ENCODE results near the gene FBXL17.

FBXL17 gene

DNA sequence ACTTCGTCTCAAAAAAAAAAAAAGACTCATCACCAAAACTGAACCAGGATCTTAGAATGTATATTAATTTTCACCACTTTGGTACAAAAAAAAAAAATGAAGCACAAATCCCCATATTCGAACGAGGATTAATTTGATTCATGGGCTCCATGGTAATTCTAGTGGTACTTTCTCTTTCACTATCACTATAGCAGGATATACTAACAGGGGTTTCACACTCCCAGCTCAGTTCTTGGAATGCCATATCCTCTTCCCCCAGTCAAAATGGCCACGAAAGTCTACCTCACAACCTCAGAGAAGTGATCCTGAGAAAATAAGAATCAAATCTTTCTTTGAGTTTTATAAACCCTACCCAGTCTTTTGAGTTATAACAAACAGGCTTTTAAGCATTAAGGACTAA lies 235.7 kb downstream of the FBXL17 start:
- DNase-seq = no peak

- DNase-seq = peak; percentile 12 to 62 (median 58)
Measured at GRCh38 chr5:108145351-108145750, 236.5 kb downstream of the FBXL17 start.

GRCh38 chr5:108144332-108144731 lies 237.6 kb downstream of the FBXL17 start:
- DNase-seq = no peak

DNA sequence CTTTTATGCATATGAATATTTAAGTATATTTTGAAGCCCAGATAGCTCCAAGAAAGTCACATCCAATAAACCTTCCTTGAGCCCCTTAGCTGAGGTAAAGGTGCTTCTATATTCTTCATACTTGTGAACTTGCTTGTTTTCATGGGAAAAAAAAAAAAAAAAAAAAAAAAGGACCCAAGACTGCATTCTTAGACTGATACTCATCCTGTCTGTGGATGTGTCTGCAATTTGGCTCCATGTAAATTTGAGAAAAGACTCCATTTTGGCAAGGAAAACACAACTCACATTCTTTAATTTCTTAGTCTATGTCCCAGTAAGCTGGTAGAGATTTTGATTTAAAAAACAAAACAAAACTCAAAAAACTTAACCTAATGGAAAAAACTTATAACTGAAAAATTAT lies 238.3 kb downstream of the FBXL17 start:
- no peak for DNase-seq

- peak in 1 of 3 donors; percentile 17 for DNase-seq
Measured at GRCh38 chr5:108141676-108142075, 240.2 kb downstream of the FBXL17 start.

DNA sequence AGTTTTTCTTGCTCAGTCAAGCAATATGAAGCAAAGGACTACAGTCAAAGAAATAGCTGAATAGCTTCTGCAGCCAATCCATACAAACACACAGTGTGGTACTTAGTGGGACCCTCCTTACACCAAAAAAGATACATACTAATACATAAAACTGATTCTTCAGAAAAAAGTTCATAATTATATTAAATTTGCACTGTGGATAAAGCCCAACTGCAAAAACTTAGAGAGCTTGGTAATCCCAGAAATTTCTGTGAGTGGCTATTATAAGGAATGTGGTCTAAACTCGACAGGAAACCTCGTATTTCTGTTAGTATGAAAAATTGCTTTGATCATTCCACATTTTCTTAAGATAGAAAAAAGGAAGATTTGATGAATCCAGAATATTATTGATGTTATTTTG lies 245.4 kb downstream of the FBXL17 start:
- DNase-seq = no peak

GRCh38 chr5:108129129-108129528 lies 252.8 kb downstream of the FBXL17 start:
- no peak for DNase-seq

GRCh38 chr5:108125771-108126511 lies 256.0 kb downstream of the FBXL17 start:
- no peak for DNase-seq

DNA sequence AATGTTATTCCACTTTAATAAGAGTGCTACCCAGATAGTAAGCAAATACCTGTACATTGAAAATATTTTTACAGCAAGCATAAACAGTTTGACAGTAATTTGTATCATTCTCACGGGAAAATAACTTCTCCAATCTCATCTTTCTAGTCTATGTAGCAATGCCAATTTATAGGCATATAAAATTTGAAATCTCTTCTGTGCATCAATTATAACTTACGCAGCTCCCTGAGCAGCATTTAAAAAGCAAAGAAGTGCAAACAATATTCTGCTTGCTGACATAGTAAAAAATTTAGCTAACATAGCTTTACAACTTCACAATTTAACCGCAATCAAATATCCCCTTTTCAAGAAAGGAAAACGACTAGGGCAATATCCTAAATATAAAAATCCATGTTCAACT lies 257.3 kb downstream of the FBXL17 start:
- no peak for DNase-seq

DNA sequence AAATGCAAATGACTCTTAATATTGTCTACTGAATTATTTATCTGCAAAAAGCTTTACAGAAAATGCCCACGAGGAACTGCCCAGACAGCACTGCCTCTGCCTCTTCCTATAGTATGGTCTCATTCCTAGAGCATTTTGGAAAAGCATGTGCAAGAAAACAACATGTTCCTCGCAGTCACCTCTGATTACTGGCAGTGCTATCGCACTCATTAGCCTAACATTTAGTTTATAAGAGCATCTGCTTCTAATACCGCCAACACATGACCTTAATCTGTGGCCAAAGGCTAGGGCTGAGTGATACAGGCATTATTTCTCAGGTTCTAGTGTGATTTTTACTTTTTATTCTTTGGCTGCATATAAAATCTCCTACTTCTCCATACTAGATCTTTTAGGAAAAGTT lies 259.2 kb downstream of the FBXL17 start:
- no peak for DNase-seq

GRCh38 chr5:108118813-108119514 lies 262.9 kb downstream of the FBXL17 start:
- DNase-seq = no peak

DNA sequence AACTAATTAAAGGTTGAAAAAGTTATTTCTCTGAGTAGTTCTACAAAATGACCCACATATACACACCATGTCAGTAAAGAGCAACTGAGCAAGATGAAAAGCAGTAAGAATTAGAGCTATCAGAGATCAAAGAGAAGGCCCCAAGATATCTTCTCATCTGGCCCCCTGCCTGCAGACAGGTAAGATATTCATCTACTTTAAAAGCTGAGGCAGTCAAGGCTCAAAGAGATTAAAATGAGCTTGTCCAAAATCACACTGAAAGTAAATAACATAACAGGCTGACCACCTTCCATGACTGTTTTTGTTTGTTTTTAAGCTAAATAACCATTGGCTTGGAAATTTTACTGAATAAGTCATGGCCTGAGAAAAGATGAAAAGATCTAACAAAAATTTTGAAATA lies 266.2 kb downstream of the FBXL17 start:
- no peak for DNase-seq

DNA sequence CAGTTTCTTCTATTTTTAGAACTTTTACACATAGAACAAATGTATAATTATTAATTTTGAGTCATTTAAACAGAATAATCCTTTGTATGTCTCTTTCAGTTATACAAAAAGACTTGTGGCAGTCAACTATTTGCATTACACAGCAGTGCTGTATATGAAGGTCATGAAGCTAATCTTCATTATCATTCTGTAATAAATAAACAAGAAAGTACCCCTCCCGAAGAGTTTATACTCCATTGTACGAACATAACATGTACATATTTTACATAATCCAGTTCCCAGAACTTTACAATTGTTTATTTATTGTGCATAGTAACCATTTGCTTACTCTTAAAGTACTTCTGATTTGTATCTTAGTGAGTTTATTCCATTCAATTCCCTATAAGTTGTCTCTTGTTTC lies 267.9 kb downstream of the FBXL17 start:
- DNase-seq = no peak

GRCh38 chr5:108111736-108112135 lies 270.2 kb downstream of the FBXL17 start:
- DNase-seq = no peak

DNA sequence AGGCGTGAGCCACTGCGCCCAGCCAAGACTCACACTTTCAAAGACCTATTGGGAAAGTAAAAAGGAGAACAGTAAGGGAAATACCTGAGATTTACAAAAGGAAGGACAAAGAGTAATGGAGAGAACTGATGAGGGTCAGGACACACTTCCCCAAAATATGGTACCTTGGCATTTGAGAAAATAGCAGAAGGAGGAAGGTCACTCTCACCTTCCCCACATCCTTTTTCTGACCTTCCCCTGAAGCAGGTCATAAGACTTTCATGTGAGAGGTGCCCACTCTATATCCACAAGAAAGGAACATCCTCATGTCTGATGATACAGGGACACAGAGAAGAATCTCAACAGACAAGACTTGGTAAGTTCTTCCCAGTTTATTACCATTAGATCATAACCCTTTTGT lies 272.8 kb downstream of the FBXL17 start:
- DNase-seq = no peak

DNA sequence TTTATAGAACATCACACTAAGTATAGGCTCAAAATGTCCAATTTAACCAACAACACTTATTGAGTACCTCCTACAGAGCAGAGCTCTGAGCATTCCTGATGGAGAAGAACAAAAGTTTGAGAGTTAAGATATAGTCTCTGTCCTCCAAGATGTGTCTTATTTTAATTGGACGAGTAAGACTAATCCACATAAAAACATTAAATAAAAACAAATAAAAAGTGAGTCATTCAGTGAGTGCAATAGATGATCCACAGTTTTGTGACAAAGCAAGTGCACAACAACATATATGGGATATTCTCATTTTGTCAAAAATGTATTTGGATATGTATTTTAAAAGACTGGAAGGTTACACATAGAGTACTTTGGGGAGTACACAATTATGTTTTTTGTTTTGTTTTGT lies 277.4 kb downstream of the FBXL17 start:
- no peak for DNase-seq

GRCh38 chr5:108102463-108102862 lies 279.4 kb downstream of the FBXL17 start:
- DNase-seq = no peak

DNA sequence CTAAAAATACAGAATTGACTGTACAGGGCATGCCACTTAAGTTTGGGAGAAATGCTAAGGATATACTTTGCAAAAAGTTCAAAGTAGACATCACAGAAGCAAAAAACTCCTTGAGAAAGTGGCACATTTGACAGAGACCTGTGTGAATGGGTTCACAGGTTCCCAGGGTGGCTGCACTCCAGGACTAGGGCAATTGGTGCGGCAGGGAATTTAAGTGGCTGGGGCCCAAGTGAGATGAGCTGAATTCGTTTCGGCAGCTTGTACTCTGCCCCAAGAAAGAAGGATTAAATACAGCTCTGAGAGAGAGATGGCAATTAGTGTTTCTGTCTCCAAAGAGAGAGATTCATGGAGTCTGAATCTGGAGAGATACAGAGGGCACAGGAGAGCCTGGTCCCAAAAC lies 280.1 kb downstream of the FBXL17 start:
- no peak for DNase-seq

DNA sequence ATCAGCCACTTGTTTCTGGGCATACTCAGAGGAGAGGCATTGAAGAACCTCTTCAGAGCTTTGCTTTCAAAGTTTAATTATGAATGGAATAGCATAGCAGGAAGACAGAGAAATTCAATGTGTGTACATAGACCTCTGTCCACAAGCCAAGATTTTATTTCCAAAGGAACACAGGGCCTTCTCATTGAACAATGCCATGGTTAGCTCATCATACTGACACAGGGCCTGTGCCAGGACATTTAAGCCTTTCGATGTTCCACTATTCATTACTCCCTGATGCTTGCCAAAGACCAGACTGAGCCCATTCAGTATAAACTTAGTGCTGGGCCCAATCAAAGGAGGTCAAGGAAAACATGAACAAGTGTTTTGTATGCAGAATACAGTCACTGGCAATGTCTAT lies 280.8 kb downstream of the FBXL17 start:
- no peak for DNase-seq

DNA sequence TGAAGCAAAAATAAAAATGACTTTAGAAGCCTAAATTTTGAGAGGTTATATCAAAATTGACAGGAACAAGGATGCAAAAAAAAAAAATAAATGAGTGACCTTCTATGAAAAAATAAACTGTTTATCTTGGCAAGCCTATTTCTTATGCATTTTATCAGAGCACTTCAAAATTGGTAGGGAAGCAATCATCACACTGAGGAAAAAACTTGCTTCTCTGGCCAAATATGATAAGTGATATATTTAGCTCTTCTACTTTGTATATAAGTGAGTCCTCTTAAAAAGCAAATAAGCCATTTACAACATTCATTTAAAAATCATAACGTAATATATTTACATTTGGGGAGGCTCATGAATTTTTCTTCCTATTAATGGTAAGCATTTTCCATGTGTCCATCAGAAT lies 287.1 kb downstream of the FBXL17 start:
- DNase-seq = no peak

GRCh38 chr5:108093186-108093585 lies 288.7 kb downstream of the FBXL17 start:
- DNase-seq = peak in 1 of 3 donors; percentile 1

- no peak for DNase-seq
Measured at GRCh38 chr5:108090946-108091345, 291.0 kb downstream of the FBXL17 start.

DNA sequence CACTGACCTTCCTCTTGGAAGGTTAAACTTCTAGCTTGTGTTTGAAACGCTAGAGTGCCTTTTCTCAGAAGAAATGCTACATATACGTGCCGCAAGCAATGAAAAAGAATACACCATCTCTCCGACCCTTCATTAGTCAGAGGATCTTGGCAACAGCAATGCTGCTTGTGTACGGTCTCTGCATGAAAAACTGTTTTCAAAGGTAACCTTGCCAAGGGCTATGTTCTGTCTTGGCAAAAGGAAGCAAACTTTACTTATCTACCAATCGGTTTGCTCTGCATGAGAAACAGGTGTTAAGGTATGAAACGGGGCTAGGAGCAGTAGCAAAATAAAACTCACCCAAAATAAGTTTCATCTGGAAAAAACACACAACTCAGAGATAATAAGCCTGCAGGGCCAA lies 297.8 kb downstream of the FBXL17 start:
- DNase-seq = no peak

GRCh38 chr5:108083232-108083631 lies 298.7 kb downstream of the FBXL17 start:
- no peak for DNase-seq

GRCh38 chr5:108081707-108082106 lies 300.2 kb downstream of the FBXL17 start:
- DNase-seq = no peak

All from suppressor macrophage treated with lipopolysaccharide for 1 hour (primary cell).